GM23338 (cell line): Measurements from ENCODE around the gene APC.

Experiments used
- CREB1 ChIP-seq: fragments of 250-450 bp; sonication (Bioruptor Pico); IDR thresholded peaks from 2 replicates; pipeline ENCODE4 v1.5.0; 2020; ENCODE audit warnings: low read depth, mild to moderate bottlenecking, moderate library complexity
- CTCF ChIP-seq, 2 experiments: fragments of 200-600 bp in 1 of 2; sonication (generic) in 1 of 2; conservative IDR thresholded peaks; 2 replicates each; pipeline versions ENCODE4 v1.5.1 to v1.6.1; 2016 to 2017; ENCODE audit warnings: antibody characterized with exemption in 2 of 2, low read depth in 2 of 2, mild to moderate bottlenecking in 2 of 2, moderate library complexity in 1 of 2
- ETS1 ChIP-seq: IDR thresholded peaks from 2 replicates; pipeline ENCODE4 v1.6.1; 2016; ENCODE audit warnings: antibody characterized with exemption
- EZH2 ChIP-seq: fragments of 200-600 bp; sonication (generic); IDR thresholded peaks from one replicate; pipeline ENCODE4 v1.8.0; 2017; ENCODE audit warnings: antibody characterized with exemption, mild to moderate bottlenecking, low read depth; ENCODE audit not compliant: unreplicated experiment
- EZH2phosphoT487 ChIP-seq: fragments of 200-600 bp; sonication (generic); IDR thresholded peaks from one replicate; pipeline ENCODE4 v1.8.1; 2018; ENCODE audit warnings: antibody characterized with exemption; ENCODE audit not compliant: unreplicated experiment
- JUNB ChIP-seq: IDR thresholded peaks from one replicate; pipeline ENCODE4 v1.6.1; 2016; ENCODE audit warnings: antibody characterized with exemption; ENCODE audit not compliant: unreplicated experiment
- NANOG ChIP-seq: IDR thresholded peaks from 2 replicates; pipeline ENCODE4 v1.6.1; 2016; ENCODE audit warnings: antibody characterized with exemption, borderline replicate concordance
- POLR2AphosphoS5 ChIP-seq: IDR thresholded peaks from 2 replicates; pipeline ENCODE4 v1.6.1; 2016; ENCODE audit warnings: antibody characterized with exemption, low read depth
- STAT1 ChIP-seq: IDR thresholded peaks from one replicate; pipeline ENCODE4 v1.6.1; 2016; ENCODE audit warnings: antibody characterized with exemption; ENCODE audit not compliant: unreplicated experiment
- ZNF114 ChIP-seq: fragments of 250-450 bp; sonication (Bioruptor Pico); IDR thresholded peaks from 2 replicates; pipeline ENCODE4 v1.5.0; 2020; ENCODE audit warnings: mild to moderate bottlenecking, moderate library complexity
- ZNF331 ChIP-seq: fragments of 250-450 bp; sonication (Bioruptor Pico); IDR thresholded peaks from 2 replicates; pipeline ENCODE4 v1.5.0; 2020; ENCODE audit warnings: low read depth, mild to moderate bottlenecking, moderate library complexity
- TF ChIP-seq, protein P1 (sequence below): IDR thresholded peaks from one replicate; pipeline ENCODE4 v1.6.1; 2018; ENCODE audit warnings: antibody characterized with exemption; ENCODE audit not compliant: unreplicated experiment
- TF ChIP-seq, protein P2 (sequence below): fragments of 250-450 bp; sonication (Bioruptor Pico); IDR thresholded peaks from 2 replicates; pipeline ENCODE4 v1.5.0; 2020; ENCODE audit warnings: mild to moderate bottlenecking, moderate library complexity

- TF ChIP-seq CTCF (conservative IDR thresholded peaks at IDR 0.05; ENCODE audit: low read depth in 2 of 2): no peak
- TF ChIP-seq CREB1 (CRISPR knock-in tag): no peak
- TF ChIP-seq EZH2phosphoT487: no peak
- TF ChIP-seq EZH2: no peak
- TF ChIP-seq POLR2AphosphoS5: no peak
- TF ChIP-seq ZNF331 (CRISPR knock-in tag): no peak
- TF ChIP-seq, protein P1, sequence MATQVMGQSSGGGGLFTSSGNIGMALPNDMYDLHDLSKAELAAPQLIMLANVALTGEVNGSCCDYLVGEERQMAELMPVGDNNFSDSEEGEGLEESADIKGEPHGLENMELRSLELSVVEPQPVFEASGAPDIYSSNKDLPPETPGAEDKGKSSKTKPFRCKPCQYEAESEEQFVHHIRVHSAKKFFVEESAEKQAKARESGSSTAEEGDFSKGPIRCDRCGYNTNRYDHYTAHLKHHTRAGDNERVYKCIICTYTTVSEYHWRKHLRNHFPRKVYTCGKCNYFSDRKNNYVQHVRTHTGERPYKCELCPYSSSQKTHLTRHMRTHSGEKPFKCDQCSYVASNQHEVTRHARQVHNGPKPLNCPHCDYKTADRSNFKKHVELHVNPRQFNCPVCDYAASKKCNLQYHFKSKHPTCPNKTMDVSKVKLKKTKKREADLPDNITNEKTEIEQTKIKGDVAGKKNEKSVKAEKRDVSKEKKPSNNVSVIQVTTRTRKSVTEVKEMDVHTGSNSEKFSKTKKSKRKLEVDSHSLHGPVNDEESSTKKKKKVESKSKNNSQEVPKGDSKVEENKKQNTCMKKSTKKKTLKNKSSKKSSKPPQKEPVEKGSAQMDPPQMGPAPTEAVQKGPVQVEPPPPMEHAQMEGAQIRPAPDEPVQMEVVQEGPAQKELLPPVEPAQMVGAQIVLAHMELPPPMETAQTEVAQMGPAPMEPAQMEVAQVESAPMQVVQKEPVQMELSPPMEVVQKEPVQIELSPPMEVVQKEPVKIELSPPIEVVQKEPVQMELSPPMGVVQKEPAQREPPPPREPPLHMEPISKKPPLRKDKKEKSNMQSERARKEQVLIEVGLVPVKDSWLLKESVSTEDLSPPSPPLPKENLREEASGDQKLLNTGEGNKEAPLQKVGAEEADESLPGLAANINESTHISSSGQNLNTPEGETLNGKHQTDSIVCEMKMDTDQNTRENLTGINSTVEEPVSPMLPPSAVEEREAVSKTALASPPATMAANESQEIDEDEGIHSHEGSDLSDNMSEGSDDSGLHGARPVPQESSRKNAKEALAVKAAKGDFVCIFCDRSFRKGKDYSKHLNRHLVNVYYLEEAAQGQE: no peak
- no peak for TF ChIP-seq ETS1
- TF ChIP-seq NANOG: no peak
- no peak for TF ChIP-seq STAT1
- no peak for TF ChIP-seq JUNB
- TF ChIP-seq, protein P2, sequence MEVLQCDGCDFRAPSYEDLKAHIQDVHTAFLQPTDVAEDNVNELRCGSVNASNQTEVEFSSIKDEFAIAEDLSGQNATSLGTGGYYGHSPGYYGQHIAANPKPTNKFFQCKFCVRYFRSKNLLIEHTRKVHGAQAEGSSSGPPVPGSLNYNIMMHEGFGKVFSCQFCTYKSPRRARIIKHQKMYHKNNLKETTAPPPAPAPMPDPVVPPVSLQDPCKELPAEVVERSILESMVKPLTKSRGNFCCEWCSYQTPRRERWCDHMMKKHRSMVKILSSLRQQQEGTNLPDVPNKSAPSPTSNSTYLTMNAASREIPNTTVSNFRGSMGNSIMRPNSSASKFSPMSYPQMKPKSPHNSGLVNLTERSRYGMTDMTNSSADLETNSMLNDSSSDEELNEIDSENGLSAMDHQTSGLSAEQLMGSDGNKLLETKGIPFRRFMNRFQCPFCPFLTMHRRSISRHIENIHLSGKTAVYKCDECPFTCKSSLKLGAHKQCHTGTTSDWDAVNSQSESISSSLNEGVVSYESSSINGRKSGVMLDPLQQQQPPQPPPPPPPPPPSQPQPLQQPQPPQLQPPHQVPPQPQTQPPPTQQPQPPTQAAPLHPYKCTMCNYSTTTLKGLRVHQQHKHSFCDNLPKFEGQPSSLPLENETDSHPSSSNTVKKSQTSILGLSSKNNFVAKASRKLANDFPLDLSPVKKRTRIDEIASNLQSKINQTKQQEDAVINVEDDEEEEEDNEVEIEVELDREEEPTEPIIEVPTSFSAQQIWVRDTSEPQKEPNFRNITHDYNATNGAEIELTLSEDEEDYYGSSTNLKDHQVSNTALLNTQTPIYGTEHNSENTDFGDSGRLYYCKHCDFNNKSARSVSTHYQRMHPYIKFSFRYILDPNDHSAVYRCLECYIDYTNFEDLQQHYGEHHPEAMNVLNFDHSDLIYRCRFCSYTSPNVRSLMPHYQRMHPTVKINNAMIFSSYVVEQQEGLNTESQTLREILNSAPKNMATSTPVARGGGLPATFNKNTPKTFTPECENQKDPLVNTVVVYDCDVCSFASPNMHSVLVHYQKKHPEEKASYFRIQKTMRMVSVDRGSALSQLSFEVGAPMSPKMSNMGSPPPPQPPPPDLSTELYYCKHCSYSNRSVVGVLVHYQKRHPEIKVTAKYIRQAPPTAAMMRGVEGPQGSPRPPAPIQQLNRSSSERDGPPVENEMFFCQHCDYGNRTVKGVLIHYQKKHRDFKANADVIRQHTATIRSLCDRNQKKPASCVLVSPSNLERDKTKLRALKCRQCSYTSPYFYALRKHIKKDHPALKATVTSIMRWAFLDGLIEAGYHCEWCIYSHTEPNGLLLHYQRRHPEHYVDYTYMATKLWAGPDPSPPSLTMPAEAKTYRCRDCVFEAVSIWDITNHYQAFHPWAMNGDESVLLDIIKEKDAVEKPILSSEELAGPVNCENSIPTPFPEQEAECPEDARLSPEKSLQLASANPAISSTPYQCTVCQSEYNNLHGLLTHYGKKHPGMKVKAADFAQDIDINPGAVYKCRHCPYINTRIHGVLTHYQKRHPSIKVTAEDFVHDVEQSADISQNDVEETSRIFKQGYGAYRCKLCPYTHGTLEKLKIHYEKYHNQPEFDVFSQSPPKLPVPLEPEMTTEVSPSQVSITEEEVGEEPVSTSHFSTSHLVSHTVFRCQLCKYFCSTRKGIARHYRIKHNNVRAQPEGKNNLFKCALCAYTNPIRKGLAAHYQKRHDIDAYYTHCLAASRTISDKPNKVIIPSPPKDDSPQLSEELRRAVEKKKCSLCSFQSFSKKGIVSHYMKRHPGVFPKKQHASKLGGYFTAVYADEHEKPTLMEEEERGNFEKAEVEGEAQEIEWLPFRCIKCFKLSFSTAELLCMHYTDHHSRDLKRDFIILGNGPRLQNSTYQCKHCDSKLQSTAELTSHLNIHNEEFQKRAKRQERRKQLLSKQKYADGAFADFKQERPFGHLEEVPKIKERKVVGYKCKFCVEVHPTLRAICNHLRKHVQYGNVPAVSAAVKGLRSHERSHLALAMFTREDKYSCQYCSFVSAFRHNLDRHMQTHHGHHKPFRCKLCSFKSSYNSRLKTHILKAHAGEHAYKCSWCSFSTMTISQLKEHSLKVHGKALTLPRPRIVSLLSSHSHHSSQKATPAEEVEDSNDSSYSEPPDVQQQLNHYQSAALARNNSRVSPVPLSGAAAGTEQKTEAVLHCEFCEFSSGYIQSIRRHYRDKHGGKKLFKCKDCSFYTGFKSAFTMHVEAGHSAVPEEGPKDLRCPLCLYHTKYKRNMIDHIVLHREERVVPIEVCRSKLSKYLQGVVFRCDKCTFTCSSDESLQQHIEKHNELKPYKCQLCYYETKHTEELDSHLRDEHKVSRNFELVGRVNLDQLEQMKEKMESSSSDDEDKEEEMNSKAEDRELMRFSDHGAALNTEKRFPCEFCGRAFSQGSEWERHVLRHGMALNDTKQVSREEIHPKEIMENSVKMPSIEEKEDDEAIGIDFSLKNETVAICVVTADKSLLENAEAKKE (CRISPR knock-in tag): no peak
- no peak for TF ChIP-seq ZNF114 (CRISPR knock-in tag)
These were observed 86.0 kb downstream of the APC start for GRCh38 chr5:112823656-112824055.
